Caco-2 (cell line): Measurements from ENCODE around the gene LYPLAL1. TPM values are rescaled to one million over a fixed set of nuclear protein-coding genes. Genes with fewer than 3 reads are reported as not detected.
A peak's percentile ranks its signal among the peaks of the same experiment; 100 is the strongest.
"Not testable (repeated sequence)": the region's sequence is repeated elsewhere in the genome, so short reads cannot be mapped to it uniquely, and the experiment has no call there.

Source experiments
- BruUV-seq: library from RNA; stranded (reverse); fragments of 400-500 nt; replicated peaks from 2 replicates; lab custom pipeline; 2021; lab: Mats Ljungman, UMichigan
- CTCF ChIA-PET: fragments of 300-600 bp; sonication (Branson Sonifier 250); formaldehyde crosslinking; loops from one replicate; lab custom pipeline; 2022; ENCODE audit warnings: antibody characterized with exemption; lab: Charles Lee
- POLR2A ChIA-PET: fragments of 300-600 bp; sonication (Branson Sonifier 250); formaldehyde crosslinking; loops from one replicate; lab custom pipeline; 2022; ENCODE audit warnings: antibody characterized with exemption; lab: Charles Lee
- DNase-seq, 2 experiments: peaks; one replicate each; pipeline versions ENCODE4 v3.0.0 to v3.0.0-alpha.2; 2020 to 2022
- H3K27me3 ChIP-seq: replicated peaks from 2 replicates; pipeline ENCODE4 v1.6.0; 2011; ENCODE audit warnings: low read length; ENCODE audit not compliant: control insufficient read depth, insufficient read depth
- H3K36me3 ChIP-seq: 2 replicates; pipeline ENCODE4 v1.5.1; 2011; ENCODE audit warnings: low read length; ENCODE audit not compliant: control insufficient read depth, insufficient read depth
- H3K4me1 ChIP-seq: fragments of 250-450 bp; sonication (Bioruptor Pico); 2 replicates; pipeline ENCODE4 v1.5.1; 2020; ENCODE audit warnings: mild to moderate bottlenecking
- H3K4me3 ChIP-seq: 2 replicates; pipeline ENCODE4 v1.5.1; 2011; ENCODE audit warnings: low read depth, mild to moderate bottlenecking, control low read depth, low read length
- H3K9me3 ChIP-seq: fragments of 250-450 bp; sonication (Bioruptor Pico); 2 replicates; pipeline ENCODE4 v1.5.1; 2020; ENCODE audit warnings: mild to moderate bottlenecking, moderate library complexity
- H3K27ac Mint-ChIP-seq: one replicate; pipeline ENCODE4 v1.8.0; 2022; ENCODE audit warnings: mixed read lengths; ENCODE audit not compliant: unreplicated experiment
- H3K27me3 Mint-ChIP-seq: one replicate; pipeline ENCODE4 v1.8.0; 2022; ENCODE audit warnings: mixed read lengths; ENCODE audit not compliant: insufficient read depth, unreplicated experiment
- H3K36me3 Mint-ChIP-seq: one replicate; pipeline ENCODE4 v1.8.0; 2022; ENCODE audit warnings: mild to moderate bottlenecking, mixed read lengths; ENCODE audit not compliant: insufficient read depth, unreplicated experiment
- H3K4me1 Mint-ChIP-seq: one replicate; pipeline ENCODE4 v1.8.0; 2022; ENCODE audit warnings: low read depth, mixed read lengths; ENCODE audit not compliant: unreplicated experiment
- H3K4me3 Mint-ChIP-seq: one replicate; pipeline ENCODE4 v1.8.0; 2022; ENCODE audit warnings: mild to moderate bottlenecking, moderate library complexity, mixed read lengths; ENCODE audit not compliant: unreplicated experiment
- H3K9me3 Mint-ChIP-seq: one replicate; pipeline ENCODE4 v1.8.0; 2022; ENCODE audit warnings: mixed read lengths; ENCODE audit not compliant: unreplicated experiment
- CTCF ChIP-seq, 2 experiments: fragments of 200-600 bp in 1 of 2; IDR thresholded peaks; 1 replicate in 1 of 2; 2 replicates in 1 of 2; pipeline versions ENCODE4 v1.5.1 to v1.8.0; 2011 to 2022; ENCODE audit warnings: antibody characterized with exemption in 1 of 2, control low read depth in 1 of 2, inconsistent platforms in 1 of 2, low read depth in 1 of 2, low read length in 1 of 2, mild to moderate bottlenecking in 1 of 2, moderate library complexity in 1 of 2; ENCODE audit not compliant: insufficient read depth in 1 of 2, severe bottlenecking in 1 of 2, unreplicated experiment in 1 of 2
- intact Hi-C: fragments of 100-400 bp; cut with micrococcal nuclease; formaldehyde crosslinking; loops from one replicate; pipeline ENCODE4 v1.10.0; 2022; ENCODE audit not compliant: unreplicated experiment
- total RNA-seq: library from RNA; stranded (reverse); gene quantifications from 2 replicates; pipeline ENCODE4 v1.2.3, GENCODE V29; 2022

The LYPLAL1 gene
- total RNA-seq, 1 experiment from 2014 or later: 20.4 TPM

GRCh38 chr1:219247441-219247840 lies 73.8 kb downstream of the LYPLAL1 start:
- Histone ChIP-seq H3K4me3 (no peak overlapping the region), H3K36me3 (no peaks in the 10 kb centered on the region), H3K9me3 (peaks cover 9% of the 10 kb centered on the region; the same call in 1 of the 2 replicates), H3K27me3 (no peaks in the 10 kb centered on the region), H3K4me1 (no peaks in the 10 kb centered on the region)
- no peaks in the 10 kb centered on the region for H3K4me1 Mint-ChIP-seq
- H3K27me3 Mint-ChIP-seq: no peaks in the 10 kb centered on the region
- H3K9me3 Mint-ChIP-seq: peaks cover 20% of the 10 kb centered on the region
- BruUV-seq: no TSS peak
- H3K4me3 Mint-ChIP-seq: no peak overlapping the region
- intact Hi-C loops: no loop called here
- no peak for TF ChIP-seq CTCF (IDR thresholded peaks at IDR 0.05; ENCODE audit: insufficient read depth in 1 of 2, low read depth in 1 of 2, low read length in 1 of 2, severe bottlenecking in 1 of 2, unreplicated experiment in 1 of 2)
- ChIA-PET POLR2A (no interaction called here), CTCF (no interaction called here)
- DNase-seq: no peak
- no peaks in the 10 kb centered on the region for H3K36me3 Mint-ChIP-seq
- H3K27ac Mint-ChIP-seq: no peak overlapping the region

- H3K4me1 Mint-ChIP-seq, BruUV-seq, H3K27me3 ChIP-seq, H3K4me3 Mint-ChIP-seq, DNase-seq, CTCF ChIA-PET, H3K27me3 Mint-ChIP-seq, H3K4me1 ChIP-seq, H3K36me3 ChIP-seq, H3K4me3 ChIP-seq, POLR2A ChIA-PET, intact Hi-C loops, H3K9me3 ChIP-seq, H3K27ac Mint-ChIP-seq, H3K36me3 Mint-ChIP-seq: not testable (repeated sequence)
- H3K9me3 Mint-ChIP-seq: peaks cover 21% of the 10 kb centered on the region
Measured at GRCh38 chr1:219250468-219250867, 76.8 kb downstream of the LYPLAL1 start.

GRCh38 chr1:219257751-219258150 lies 84.1 kb downstream of the LYPLAL1 start:
- CTCF ChIA-PET: no interaction called here
- H3K4me1 Mint-ChIP-seq: no peaks in the 10 kb centered on the region

More at GRCh38 chr1:219257751-219258150, 84.1 kb downstream of the LYPLAL1 start:
- intact Hi-C loops: no loop called here
- no peaks in the 10 kb centered on the region for H3K4me1 ChIP-seq
- no peak overlapping the region for H3K4me3 ChIP-seq
- Mint-ChIP-seq H3K9me3 (peaks cover 57% of the 10 kb centered on the region), H3K27ac (peak overlapping the region; percentile 35), H3K36me3 (no peaks in the 10 kb centered on the region), H3K4me3 (no peak overlapping the region), H3K27me3 (no peaks in the 10 kb centered on the region)
- peak in 1 of 2 experiments; percentile 5 for DNase-seq
- no TSS peak for BruUV-seq
- H3K36me3 ChIP-seq: no peaks in the 10 kb centered on the region
- H3K27me3 ChIP-seq: no peaks in the 10 kb centered on the region
- TF ChIP-seq CTCF (IDR thresholded peaks at IDR 0.05; ENCODE audit: insufficient read depth in 1 of 2, low read depth in 1 of 2, low read length in 1 of 2, severe bottlenecking in 1 of 2, unreplicated experiment in 1 of 2): no peak
- H3K9me3 ChIP-seq: peaks cover 27% of the 10 kb centered on the region
- POLR2A ChIA-PET: no interaction called here
